Body of pancreas (tissue), 4 donors: Measurements from ENCODE around the gene POLR3E.
"Not testable (repeated sequence)": the region's sequence is repeated elsewhere in the genome, so short reads cannot be mapped to it uniquely, and the experiment has no call there.

Experiments
- CTCF ChIP-seq, 7 experiments: fragments of 450-650 bp in 4 of 7; fragments of 200-600 bp in 3 of 7; sonication (generic) in 3 of 7; IDR thresholded peaks; one replicate each; pipeline ENCODE4 v1.5.1; 2016 to 2019; ENCODE audit warnings: antibody characterized with exemption in 7 of 7
- POLR2A ChIP-seq, 3 donors: fragments of 450-650 bp; IDR thresholded peaks; one replicate each; pipeline ENCODE4 v1.6.1; 2016; ENCODE audit warnings: antibody characterized with exemption in 3 of 3, mild to moderate bottlenecking in 2 of 3

- TF ChIP-seq CTCF, POLR2A (IDR thresholded peaks at IDR 0.05): not testable (repeated sequence)
These were observed 4.2 kb downstream of the POLR3E start for GRCh38 chr16:22301423-22301822.
